WTC11 (cell line): ENCODE measurements around the gene COL19A1. TPM values are rescaled to one million over a fixed set of nuclear protein-coding genes. Genes with fewer than 3 reads are reported as not detected.

Experiments used
- ATAC-seq: fragments of 200-7000 bp; cut with Tn5 transposase; 2 replicates; pipeline ENCODE4 v1.10.0; 2021; ENCODE audit warnings: mild to moderate bottlenecking, moderate library complexity
- CTCF ChIA-PET: fragments of 300-600 bp; sonication (Branson Sonifier 250); formaldehyde crosslinking; loops from one replicate; lab custom pipeline; 2021; ENCODE audit warnings: antibody characterized with exemption; lab: Charles Lee
- POLR2A ChIA-PET: fragments of 350-600 bp; sonication (Branson Sonifier 250); formaldehyde crosslinking; loops from one replicate; lab custom pipeline; 2021; ENCODE audit warnings: antibody characterized with exemption; lab: Charles Lee
- DNase-seq: peaks from one replicate; pipeline ENCODE4 v3.0.0; 2021; ENCODE audit warnings: low spot score
- H3K27ac Mint-ChIP-seq: 2 replicates; pipeline ENCODE4 v1.8.0; 2021; ENCODE audit warnings: mixed read lengths
- H3K27me3 Mint-ChIP-seq: 2 replicates; pipeline ENCODE4 v1.8.0; 2021; ENCODE audit warnings: low read depth, mild to moderate bottlenecking, moderate library complexity, mixed read lengths
- H3K36me3 Mint-ChIP-seq: 2 replicates; pipeline ENCODE4 v1.8.0; 2021; ENCODE audit warnings: mixed read lengths
- H3K4me1 Mint-ChIP-seq: 2 replicates; pipeline ENCODE4 v1.8.0; 2022; ENCODE audit warnings: mixed read lengths
- H3K4me3 Mint-ChIP-seq: 2 replicates; pipeline ENCODE4 v1.8.0; 2021; ENCODE audit warnings: mild to moderate bottlenecking, moderate library complexity, mixed read lengths
- H3K9me3 Mint-ChIP-seq: 2 replicates; pipeline ENCODE4 v1.8.0; 2021; ENCODE audit warnings: mixed read lengths
- ESRRA ChIP-seq: sonication (generic); formaldehyde crosslinking; IDR thresholded peaks from 2 replicates; pipeline ENCODE4 v1.8.1; 2022; ENCODE audit warnings: mild to moderate bottlenecking, missing genetic modification reagents, borderline replicate concordance
- FOXK1 ChIP-seq: sonication (generic); formaldehyde crosslinking; IDR thresholded peaks from 2 replicates; pipeline ENCODE4 v1.8.0; 2022; ENCODE audit warnings: mild to moderate bottlenecking, moderate library complexity, missing genetic modification reagents
- GRHL2 ChIP-seq: fragments of 250-450 bp; sonication (Bioruptor Pico); IDR thresholded peaks from 2 replicates; pipeline ENCODE4 v1.8.0; 2022; ENCODE audit warnings: mild to moderate bottlenecking, moderate library complexity; ENCODE audit not compliant: insufficient replicate concordance, severe bottlenecking
- NR2C2 ChIP-seq: sonication (generic); formaldehyde crosslinking; IDR thresholded peaks from 2 replicates; pipeline ENCODE4 v1.8.0; 2022; ENCODE audit warnings: mild to moderate bottlenecking, missing genetic modification reagents
- SMAD4 ChIP-seq: sonication (generic); formaldehyde crosslinking; IDR thresholded peaks from 2 replicates; pipeline ENCODE4 v1.8.0; 2022; ENCODE audit warnings: mild to moderate bottlenecking, missing genetic modification reagents
- SP1 ChIP-seq: sonication (generic); formaldehyde crosslinking; conservative IDR thresholded peaks from 2 replicates; pipeline ENCODE4 v1.8.1; 2022; ENCODE audit warnings: missing genetic modification reagents
- TCF7 ChIP-seq: sonication (generic); formaldehyde crosslinking; IDR thresholded peaks from 2 replicates; pipeline ENCODE4 v1.8.0; 2022; ENCODE audit warnings: mild to moderate bottlenecking, low read depth, missing genetic modification reagents, moderate library complexity
- ZNF121 ChIP-seq: sonication (generic); formaldehyde crosslinking; IDR thresholded peaks from 2 replicates; pipeline ENCODE4 v1.8.0; 2023; ENCODE audit warnings: missing genetic modification reagents
- ZNF232 ChIP-seq: sonication (generic); formaldehyde crosslinking; IDR thresholded peaks from 2 replicates; pipeline ENCODE4 v1.8.0; 2022; ENCODE audit warnings: mild to moderate bottlenecking, missing genetic modification reagents
- ZNF671 ChIP-seq: fragments of 250-450 bp; sonication (Bioruptor Pico); IDR thresholded peaks from 2 replicates; pipeline ENCODE4 v1.8.0; 2021; ENCODE audit warnings: mild to moderate bottlenecking
- total RNA-seq: library from RNA; stranded (reverse); gene quantifications from 3 replicates; pipeline ENCODE4 v1.2.3, GENCODE V29; 2021
- TF ChIP-seq, protein P1 (sequence below): sonication (generic); formaldehyde crosslinking; conservative IDR thresholded peaks from 2 replicates; pipeline ENCODE4 v1.8.1; 2022; ENCODE audit warnings: mild to moderate bottlenecking, missing genetic modification reagents
- TF ChIP-seq, protein P2 (sequence below): sonication (generic); formaldehyde crosslinking; IDR thresholded peaks from 2 replicates; pipeline ENCODE4 v1.8.0; 2023; ENCODE audit warnings: missing genetic modification reagents, mild to moderate bottlenecking, borderline replicate concordance
- TF ChIP-seq, protein P3 (sequence below): sonication (generic); formaldehyde crosslinking; IDR thresholded peaks from 2 replicates; pipeline ENCODE4 v1.8.1; 2022; ENCODE audit warnings: mild to moderate bottlenecking, missing genetic modification reagents, moderate library complexity, borderline replicate concordance
- TF ChIP-seq, protein P4 (sequence below): sonication (generic); formaldehyde crosslinking; IDR thresholded peaks from 2 replicates; pipeline ENCODE4 v1.8.1; 2023; ENCODE audit warnings: mild to moderate bottlenecking, missing genetic modification reagents, borderline replicate concordance
- TF ChIP-seq, protein P5 (sequence below): sonication (generic); formaldehyde crosslinking; IDR thresholded peaks from 2 replicates; pipeline ENCODE4 v1.8.0; 2022; ENCODE audit warnings: mild to moderate bottlenecking, missing genetic modification reagents
- TF ChIP-seq, protein P6 (sequence below): sonication (generic); formaldehyde crosslinking; IDR thresholded peaks from 2 replicates; pipeline ENCODE4 v1.8.1; 2022; ENCODE audit warnings: low read depth, mild to moderate bottlenecking, moderate library complexity, missing genetic modification reagents, borderline replicate concordance
- TF ChIP-seq, protein P7 (sequence below): sonication (generic); formaldehyde crosslinking; IDR thresholded peaks from 2 replicates; pipeline ENCODE4 v1.8.0; 2022; ENCODE audit warnings: mild to moderate bottlenecking, missing genetic modification reagents
- TF ChIP-seq, protein P8 (sequence below): sonication (generic); formaldehyde crosslinking; IDR thresholded peaks from 2 replicates; pipeline ENCODE4 v1.8.1; 2022; ENCODE audit warnings: mild to moderate bottlenecking, moderate library complexity, missing genetic modification reagents

Gene COL19A1
- total RNA-seq, 1 experiment from 2014 or later = not detected

DNA sequence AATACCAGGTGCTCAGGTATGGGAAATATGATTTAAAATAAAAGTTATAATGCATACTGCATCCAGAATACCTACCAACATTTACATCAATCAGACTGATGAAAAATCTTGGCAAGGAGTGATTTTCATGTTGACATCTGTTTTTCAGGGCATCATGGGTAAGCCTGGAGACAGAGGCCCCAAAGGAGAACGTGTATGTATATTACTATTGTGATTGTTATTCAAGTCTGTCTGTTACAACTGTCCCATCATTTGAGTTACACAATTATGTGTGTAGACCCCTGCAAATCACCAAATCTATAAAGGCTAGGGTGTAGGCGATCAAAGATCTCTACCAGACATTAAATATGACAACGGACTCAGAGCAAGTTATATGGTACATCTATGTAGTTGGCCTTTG, 318.4 kb downstream of the COL19A1 start:
- Mint-ChIP-seq H3K9me3 (peaks cover 3% of the 10 kb centered on the region; the same call in 1 of the 2 replicates), H3K4me1 (no peaks in the 10 kb centered on the region), H3K36me3 (no peaks in the 10 kb centered on the region), H3K27me3 (no peaks in the 10 kb centered on the region), H3K27ac (no peak overlapping the region), H3K4me3 (no peak overlapping the region)
- POLR2A ChIA-PET = no interaction called here
- CTCF ChIA-PET = no interaction called here
- ATAC-seq = no peak
- TF ChIP-seq ZNF232 (CRISPR knock-in tag) = no peak
- no peak for TF ChIP-seq SP1 (CRISPR knock-in tag)
- TF ChIP-seq, protein P1, sequence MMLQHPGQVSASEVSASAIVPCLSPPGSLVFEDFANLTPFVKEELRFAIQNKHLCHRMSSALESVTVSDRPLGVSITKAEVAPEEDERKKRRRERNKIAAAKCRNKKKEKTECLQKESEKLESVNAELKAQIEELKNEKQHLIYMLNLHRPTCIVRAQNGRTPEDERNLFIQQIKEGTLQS (CRISPR knock-in tag) = no peak
- no peak for TF ChIP-seq SMAD4 (CRISPR knock-in tag)
- no peak for TF ChIP-seq ESRRA (CRISPR knock-in tag)
- TF ChIP-seq, protein P2, sequence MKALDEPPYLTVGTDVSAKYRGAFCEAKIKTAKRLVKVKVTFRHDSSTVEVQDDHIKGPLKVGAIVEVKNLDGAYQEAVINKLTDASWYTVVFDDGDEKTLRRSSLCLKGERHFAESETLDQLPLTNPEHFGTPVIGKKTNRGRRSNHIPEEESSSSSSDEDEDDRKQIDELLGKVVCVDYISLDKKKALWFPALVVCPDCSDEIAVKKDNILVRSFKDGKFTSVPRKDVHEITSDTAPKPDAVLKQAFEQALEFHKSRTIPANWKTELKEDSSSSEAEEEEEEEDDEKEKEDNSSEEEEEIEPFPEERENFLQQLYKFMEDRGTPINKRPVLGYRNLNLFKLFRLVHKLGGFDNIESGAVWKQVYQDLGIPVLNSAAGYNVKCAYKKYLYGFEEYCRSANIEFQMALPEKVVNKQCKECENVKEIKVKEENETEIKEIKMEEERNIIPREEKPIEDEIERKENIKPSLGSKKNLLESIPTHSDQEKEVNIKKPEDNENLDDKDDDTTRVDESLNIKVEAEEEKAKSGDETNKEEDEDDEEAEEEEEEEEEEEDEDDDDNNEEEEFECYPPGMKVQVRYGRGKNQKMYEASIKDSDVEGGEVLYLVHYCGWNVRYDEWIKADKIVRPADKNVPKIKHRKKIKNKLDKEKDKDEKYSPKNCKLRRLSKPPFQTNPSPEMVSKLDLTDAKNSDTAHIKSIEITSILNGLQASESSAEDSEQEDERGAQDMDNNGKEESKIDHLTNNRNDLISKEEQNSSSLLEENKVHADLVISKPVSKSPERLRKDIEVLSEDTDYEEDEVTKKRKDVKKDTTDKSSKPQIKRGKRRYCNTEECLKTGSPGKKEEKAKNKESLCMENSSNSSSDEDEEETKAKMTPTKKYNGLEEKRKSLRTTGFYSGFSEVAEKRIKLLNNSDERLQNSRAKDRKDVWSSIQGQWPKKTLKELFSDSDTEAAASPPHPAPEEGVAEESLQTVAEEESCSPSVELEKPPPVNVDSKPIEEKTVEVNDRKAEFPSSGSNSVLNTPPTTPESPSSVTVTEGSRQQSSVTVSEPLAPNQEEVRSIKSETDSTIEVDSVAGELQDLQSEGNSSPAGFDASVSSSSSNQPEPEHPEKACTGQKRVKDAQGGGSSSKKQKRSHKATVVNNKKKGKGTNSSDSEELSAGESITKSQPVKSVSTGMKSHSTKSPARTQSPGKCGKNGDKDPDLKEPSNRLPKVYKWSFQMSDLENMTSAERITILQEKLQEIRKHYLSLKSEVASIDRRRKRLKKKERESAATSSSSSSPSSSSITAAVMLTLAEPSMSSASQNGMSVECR (CRISPR knock-in tag) = no peak
- no peak for TF ChIP-seq TCF7 (CRISPR knock-in tag)
- TF ChIP-seq NR2C2 (CRISPR knock-in tag) = no peak
- no peak for TF ChIP-seq ZNF121 (CRISPR knock-in tag)
- TF ChIP-seq ZNF671 = no peak
- TF ChIP-seq, protein P3, sequence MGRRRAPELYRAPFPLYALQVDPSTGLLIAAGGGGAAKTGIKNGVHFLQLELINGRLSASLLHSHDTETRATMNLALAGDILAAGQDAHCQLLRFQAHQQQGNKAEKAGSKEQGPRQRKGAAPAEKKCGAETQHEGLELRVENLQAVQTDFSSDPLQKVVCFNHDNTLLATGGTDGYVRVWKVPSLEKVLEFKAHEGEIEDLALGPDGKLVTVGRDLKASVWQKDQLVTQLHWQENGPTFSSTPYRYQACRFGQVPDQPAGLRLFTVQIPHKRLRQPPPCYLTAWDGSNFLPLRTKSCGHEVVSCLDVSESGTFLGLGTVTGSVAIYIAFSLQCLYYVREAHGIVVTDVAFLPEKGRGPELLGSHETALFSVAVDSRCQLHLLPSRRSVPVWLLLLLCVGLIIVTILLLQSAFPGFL (CRISPR knock-in tag) = no peak
- no peak for DNase-seq

DNA sequence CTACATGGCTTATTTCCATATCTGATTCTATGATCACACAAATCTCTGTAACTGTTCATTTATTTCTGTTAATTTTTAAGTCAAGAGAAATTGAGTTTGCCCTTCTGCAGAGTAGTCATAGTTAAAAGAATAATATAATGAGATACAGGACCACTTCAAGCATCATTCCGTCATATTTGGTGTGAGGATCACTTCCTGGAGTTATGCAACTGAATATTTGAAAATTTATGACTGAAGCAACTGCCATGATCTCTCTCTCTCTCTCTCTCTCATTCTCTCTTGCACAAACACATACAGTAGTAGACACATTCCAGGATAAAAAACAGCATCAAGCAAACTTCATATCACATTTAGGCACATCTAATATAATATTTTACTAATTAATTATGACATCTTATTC, 320.1 kb downstream of the COL19A1 start:
- ATAC-seq (no peak), DNase-seq (no peak)
- no peaks in the 10 kb centered on the region for H3K9me3 Mint-ChIP-seq
- H3K27me3 Mint-ChIP-seq = no peaks in the 10 kb centered on the region
- H3K4me1 Mint-ChIP-seq = no peaks in the 10 kb centered on the region
- no peak overlapping the region for H3K4me3 Mint-ChIP-seq
- ChIA-PET CTCF (no interaction called here), POLR2A (no interaction called here)
- no peaks in the 10 kb centered on the region for H3K36me3 Mint-ChIP-seq
- H3K27ac Mint-ChIP-seq = no peak overlapping the region
- TF ChIP-seq, protein P4, sequence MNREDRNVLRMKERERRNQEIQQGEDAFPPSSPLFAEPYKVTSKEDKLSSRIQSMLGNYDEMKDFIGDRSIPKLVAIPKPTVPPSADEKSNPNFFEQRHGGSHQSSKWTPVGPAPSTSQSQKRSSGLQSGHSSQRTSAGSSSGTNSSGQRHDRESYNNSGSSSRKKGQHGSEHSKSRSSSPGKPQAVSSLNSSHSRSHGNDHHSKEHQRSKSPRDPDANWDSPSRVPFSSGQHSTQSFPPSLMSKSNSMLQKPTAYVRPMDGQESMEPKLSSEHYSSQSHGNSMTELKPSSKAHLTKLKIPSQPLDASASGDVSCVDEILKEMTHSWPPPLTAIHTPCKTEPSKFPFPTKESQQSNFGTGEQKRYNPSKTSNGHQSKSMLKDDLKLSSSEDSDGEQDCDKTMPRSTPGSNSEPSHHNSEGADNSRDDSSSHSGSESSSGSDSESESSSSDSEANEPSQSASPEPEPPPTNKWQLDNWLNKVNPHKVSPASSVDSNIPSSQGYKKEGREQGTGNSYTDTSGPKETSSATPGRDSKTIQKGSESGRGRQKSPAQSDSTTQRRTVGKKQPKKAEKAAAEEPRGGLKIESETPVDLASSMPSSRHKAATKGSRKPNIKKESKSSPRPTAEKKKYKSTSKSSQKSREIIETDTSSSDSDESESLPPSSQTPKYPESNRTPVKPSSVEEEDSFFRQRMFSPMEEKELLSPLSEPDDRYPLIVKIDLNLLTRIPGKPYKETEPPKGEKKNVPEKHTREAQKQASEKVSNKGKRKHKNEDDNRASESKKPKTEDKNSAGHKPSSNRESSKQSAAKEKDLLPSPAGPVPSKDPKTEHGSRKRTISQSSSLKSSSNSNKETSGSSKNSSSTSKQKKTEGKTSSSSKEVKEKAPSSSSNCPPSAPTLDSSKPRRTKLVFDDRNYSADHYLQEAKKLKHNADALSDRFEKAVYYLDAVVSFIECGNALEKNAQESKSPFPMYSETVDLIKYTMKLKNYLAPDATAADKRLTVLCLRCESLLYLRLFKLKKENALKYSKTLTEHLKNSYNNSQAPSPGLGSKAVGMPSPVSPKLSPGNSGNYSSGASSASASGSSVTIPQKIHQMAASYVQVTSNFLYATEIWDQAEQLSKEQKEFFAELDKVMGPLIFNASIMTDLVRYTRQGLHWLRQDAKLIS (CRISPR knock-in tag) = no peak
- TF ChIP-seq, protein P5, sequence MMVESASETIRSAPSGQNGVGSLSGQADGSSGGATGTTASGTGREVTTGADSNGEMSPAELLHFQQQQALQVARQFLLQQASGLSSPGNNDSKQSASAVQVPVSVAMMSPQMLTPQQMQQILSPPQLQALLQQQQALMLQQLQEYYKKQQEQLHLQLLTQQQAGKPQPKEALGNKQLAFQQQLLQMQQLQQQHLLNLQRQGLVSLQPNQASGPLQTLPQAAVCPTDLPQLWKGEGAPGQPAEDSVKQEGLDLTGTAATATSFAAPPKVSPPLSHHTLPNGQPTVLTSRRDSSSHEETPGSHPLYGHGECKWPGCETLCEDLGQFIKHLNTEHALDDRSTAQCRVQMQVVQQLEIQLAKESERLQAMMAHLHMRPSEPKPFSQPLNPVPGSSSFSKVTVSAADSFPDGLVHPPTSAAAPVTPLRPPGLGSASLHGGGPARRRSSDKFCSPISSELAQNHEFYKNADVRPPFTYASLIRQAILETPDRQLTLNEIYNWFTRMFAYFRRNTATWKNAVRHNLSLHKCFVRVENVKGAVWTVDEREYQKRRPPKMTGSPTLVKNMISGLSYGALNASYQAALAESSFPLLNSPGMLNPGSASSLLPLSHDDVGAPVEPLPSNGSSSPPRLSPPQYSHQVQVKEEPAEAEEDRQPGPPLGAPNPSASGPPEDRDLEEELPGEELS (CRISPR knock-in tag) = no peak
- TF ChIP-seq, protein P6, sequence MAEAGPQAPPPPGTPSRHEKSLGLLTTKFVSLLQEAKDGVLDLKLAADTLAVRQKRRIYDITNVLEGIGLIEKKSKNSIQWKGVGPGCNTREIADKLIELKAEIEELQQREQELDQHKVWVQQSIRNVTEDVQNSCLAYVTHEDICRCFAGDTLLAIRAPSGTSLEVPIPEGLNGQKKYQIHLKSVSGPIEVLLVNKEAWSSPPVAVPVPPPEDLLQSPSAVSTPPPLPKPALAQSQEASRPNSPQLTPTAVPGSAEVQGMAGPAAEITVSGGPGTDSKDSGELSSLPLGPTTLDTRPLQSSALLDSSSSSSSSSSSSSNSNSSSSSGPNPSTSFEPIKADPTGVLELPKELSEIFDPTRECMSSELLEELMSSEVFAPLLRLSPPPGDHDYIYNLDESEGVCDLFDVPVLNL (CRISPR knock-in tag) = no peak
- no peak for TF ChIP-seq FOXK1
- TF ChIP-seq, protein P7, sequence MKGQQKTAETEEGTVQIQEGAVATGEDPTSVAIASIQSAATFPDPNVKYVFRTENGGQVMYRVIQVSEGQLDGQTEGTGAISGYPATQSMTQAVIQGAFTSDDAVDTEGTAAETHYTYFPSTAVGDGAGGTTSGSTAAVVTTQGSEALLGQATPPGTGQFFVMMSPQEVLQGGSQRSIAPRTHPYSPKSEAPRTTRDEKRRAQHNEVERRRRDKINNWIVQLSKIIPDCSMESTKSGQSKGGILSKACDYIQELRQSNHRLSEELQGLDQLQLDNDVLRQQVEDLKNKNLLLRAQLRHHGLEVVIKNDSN (CRISPR knock-in tag) = no peak
- TF ChIP-seq GRHL2 (CRISPR knock-in tag) = no peak
- TF ChIP-seq, protein P8, sequence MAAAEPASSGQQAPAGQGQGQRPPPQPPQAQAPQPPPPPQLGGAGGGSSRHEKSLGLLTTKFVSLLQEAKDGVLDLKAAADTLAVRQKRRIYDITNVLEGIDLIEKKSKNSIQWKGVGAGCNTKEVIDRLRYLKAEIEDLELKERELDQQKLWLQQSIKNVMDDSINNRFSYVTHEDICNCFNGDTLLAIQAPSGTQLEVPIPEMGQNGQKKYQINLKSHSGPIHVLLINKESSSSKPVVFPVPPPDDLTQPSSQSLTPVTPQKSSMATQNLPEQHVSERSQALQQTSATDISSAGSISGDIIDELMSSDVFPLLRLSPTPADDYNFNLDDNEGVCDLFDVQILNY (CRISPR knock-in tag) = no peak
